Limb (tissue), 2 donors: Measurements from ENCODE around the gene LRRC8C.
"Not testable (repeated sequence)": the region's sequence is repeated elsewhere in the genome, so short reads cannot be mapped to it uniquely, and the experiment has no call there.

Experiments used
- DNase-seq, 2 donors: peaks; one replicate each; pipeline ENCODE4 v3.0.0-alpha.2; 2016; ENCODE audit errors: extremely low spot score in 2 of 2

The LRRC8C gene

DNA sequence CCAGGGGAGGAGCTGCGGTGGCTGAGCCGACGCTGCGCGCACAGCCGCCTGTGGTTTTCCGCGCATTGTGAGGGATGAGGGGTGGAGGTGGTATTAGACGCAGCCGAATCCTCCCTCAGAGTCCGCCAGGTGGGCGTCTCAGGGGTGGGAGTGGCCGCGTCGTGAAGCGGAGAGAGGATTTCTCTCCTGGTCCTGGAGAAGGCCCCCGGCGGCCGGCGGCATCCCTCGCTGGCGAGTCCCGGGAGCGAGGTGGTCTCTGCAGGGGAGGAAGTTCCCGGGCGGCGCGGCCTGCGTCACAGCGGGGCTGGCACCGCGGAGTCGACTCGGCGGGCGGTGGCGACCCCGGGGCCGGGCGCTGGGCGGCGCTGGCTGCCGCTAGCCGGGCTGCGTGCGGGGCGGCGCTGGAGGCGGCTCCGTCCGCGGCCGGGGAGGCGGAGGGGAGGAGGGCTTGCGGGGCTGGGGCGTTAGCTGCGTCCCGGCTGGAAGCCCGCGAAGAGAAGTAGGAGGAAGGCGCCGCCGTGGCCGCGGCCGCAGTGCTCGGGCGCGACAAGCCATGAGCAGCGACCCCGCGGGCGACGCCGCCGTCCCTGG is at the start of gene LRRC8C:
LRRC8C (plus strand) TSS at position 464 of the 591 bp plus-strand sequence. CDS start 53,354 bp downstream, outside the sequence.
- DNase-seq, result peak; percentile 79 to 91

DNA sequence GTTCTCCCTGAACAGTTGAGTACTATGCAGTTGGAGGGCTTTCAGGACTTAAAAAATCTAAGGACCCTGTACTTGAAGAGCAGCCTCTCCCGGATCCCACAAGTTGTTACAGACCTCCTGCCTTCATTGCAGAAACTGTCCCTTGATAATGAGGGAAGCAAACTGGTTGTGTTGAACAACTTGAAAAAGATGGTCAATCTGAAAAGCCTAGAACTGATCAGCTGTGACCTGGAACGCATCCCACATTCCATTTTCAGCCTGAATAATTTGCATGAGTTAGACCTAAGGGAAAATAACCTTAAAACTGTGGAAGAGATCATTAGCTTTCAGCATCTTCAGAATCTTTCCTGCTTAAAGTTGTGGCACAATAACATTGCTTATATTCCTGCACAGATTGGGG is 48.7 kb upstream of the LRRC8C start:
- no peak for DNase-seq

DNA sequence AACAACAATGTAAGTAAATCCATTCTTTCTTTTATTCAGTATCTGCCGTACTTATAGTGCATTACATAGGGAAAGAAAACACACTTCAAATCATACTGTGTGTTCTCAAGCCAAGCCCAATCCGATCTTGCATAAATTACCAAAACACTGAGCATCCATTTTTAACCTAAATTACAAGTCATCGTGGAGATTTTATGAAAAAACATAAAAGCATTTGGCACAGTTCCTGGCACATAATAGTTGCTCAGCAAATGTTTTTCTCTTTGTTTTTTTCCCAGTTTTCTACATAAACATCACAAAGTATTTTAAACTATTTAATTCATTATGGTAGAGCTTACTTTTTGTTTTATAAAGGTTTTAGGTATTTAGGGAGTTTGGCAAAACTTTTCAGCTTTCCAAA is 48.1 kb upstream of the LRRC8C start:
- DNase-seq, result no peak

DNA sequence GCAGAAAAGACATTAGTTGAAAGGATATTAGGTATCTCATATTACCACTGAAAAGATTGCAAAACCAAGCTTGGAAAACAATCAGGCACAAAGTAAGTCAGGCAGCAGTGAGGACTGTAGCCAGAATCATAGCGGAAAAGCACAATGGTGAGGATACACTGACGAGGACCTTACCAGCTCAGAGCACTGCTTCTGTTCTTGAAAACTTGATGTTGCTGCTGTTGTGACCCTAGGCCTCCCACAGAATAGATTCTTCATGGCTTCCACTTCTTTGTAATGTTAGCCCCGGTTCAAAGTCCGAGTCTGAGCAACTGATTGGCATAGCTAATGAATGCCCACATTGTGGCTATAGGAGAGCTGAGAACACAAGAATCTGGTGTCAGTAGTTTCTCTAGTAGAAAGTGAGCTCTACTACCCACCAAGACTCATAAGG is 45.2 kb upstream of the LRRC8C start:
- no peak for DNase-seq

DNA sequence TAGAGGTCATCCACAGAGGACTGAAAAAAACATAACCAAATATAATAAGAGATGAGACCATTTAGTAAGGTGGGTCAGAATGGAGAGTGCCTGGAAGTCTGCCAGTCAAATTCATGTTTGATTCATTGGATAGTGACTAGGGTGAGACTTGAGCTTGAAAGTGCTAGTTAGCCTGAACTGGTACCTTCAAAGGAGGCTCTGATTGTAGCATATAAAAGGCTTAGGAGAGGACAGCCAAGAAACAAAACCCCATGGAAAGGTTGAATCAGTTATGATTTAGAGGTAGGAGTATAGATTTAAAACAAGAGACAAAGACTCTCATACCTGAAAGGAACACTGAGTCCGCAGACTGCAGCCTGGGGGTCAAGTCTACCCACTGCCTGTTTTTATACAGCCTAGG is 44.4 kb upstream of the LRRC8C start:
- no peak for DNase-seq

DNA sequence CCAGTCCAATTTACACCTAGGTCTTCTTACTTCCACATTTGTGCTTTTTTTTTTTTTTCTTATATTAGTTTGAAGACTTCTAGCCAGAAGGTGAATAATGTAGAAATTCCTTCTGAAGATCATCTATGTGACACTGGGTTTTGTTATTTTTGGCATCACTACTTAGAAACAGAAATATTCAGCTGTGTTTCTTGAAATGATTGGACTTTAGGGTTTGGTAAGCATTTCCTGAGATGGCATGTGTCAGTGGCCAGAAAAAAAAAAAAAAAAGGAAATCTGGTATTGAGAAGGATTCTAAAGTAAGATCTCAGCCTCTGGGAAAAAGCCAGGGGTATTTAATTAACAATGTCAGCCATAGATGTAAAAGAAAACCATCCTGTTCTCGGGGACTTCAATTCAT is 43.4 kb upstream of the LRRC8C start:
- DNase-seq, result no peak

DNA sequence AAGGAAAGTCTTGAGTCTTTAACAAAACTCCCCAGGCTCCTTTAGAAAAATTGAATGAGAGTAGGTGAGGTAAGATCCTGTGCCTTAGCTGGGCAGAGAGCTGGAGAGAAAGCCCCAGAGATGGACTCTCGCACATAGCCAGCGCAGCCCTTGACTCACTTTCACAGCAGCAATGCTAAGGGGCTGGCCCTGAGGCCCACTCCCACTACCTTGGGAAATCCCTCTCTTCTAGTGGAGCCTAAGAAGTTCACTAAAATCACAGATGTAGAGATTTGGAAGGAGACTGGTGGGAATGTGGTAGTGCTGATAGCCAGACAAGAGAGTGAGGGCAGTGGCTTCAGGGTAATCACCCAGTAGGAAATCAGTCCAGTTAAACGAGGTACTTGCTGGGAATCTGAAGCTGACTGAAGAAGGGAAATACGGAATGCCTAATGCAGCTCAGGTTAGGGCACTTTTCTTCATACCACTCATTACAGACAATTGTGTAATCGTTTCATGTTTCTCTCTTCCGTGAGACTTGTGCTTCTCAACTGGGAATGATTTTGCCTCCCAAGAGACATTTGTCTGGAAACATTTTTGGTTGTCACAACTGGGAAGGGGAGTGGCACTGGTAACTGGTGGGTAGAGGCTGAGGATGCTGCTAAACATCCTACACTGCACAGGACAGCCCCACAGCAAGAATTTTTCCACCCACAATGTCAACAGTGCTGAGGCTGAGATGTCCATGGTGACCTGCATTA is 42.4 kb upstream of the LRRC8C start:
- DNase-seq, result no peak

DNA sequence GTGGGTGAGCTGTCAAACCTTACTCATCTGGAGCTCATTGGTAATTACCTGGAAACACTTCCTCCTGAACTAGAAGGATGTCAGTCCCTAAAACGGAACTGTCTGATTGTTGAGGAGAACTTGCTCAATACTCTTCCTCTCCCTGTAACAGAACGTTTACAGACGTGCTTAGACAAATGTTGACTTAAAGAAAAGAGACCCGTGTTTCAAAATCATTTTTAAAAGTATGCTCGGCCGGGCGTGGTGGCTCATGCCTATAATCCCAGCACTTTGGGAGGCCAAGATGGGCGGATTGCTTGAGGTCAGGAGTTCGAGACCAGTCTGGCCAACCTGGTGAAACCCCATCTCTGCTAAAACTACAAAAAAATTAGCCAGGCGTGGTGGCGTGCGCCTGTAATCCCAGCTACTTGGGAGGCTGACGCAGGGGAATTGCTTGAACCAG is 40.0 kb upstream of the LRRC8C start:
- DNase-seq, result not testable (repeated sequence)

DNA sequence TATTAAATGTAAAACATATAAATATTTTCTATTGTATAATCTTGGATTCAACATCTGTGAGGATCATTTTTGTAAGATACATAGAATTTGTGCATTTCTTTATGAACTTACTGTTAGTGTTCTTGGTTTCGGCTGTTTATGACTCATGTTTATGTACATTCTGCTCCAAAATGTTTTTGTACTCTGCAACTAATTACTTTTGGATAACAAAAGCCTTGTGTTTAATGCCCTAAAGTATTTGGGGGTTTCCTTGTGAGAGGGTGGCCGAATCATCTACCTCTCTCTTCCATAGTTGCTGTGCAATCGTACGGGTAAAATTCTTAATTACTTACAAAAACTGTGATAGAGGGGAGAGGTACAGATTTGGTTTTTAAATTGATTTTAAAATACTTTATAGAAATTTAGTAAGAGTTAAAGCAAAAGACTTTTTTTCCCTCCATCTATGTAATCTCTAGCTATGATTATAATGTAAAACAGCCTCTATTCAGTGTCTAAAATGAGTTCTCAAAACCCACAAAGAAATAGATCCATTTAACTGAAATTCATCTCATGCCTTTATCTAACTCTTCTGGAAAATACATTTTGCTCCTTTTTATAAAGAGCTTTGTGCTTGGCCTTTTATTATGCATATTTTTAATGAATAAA is 38.7 kb upstream of the LRRC8C start:
- no peak for DNase-seq

DNA sequence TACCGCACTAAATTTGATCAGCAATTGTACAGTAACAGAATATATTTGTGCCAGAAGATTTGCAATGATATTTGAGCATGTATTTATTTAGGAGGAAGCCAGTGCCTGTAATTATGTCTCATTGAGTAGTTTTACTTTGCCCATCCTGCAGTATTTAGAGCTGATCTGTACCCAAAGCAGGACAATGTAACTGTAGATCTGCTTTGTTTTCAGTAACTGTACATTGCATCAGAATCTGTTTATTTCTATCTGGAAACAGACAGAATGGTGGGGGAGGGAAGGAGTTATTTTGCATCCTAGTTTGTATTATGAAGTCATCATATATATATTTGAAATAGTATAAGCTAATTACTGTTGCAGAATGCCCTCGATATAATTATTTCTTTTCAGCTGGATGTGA is 36.2 kb upstream of the LRRC8C start:
- DNase-seq, result no peak

DNA sequence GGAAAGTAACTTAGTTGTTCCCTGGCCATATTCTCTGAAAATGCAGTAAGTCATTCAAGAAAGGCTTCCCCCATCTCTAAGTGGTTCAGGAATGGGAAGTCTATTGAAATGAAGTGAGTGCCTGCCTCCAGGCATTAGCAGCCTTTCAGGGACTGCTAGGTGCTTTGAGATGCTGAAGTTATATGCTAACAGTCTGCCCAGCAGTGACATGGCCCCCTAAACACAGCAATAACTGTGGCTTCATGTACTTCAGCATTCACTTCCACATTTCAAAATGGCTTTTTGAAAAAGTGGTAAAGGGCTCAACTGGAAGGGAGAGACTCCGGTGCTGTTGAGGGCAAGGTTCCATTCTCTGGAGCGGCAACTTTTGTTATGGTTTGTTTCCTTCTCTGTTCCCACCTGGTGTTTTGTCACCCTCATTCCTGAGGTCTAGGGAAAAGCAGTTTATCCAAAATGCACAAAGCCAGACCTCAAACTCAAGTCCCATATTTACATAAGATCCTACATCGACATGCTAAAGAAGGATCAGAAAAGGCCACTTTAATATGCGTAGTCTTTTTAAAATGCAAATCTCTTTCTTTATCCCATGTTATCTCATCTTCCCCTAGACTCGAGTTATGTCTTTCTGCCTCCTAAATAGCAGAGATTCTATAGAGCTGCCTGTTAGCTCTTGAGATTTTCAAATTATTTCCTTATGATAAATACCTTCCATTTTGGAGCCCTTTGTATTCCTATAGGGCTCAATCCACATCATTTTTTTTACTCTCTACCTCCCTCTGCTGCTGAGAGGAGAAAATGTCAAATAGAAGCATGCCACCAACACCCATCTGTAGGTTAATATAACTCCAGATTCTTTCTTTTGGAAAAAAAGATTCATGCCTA is 34.2 kb upstream of the LRRC8C start:
- peak in 1 of 2 donors; percentile 54 for DNase-seq

DNA sequence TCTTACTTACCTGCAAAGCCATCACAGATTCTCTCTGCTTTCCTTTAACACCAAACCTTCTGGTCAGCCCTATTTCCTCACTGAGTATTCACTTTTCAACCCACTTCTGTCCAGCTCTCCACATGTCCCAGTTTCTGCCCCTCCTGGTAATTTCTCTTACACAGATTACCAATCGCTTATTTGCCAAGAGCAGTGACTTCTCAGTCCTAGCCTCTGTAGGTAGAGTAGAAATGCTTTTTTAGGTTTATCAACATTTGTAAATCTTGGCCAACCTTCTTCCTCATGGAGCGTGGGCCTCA is 33.6 kb upstream of the LRRC8C start:
- DNase-seq, result no peak

DNA sequence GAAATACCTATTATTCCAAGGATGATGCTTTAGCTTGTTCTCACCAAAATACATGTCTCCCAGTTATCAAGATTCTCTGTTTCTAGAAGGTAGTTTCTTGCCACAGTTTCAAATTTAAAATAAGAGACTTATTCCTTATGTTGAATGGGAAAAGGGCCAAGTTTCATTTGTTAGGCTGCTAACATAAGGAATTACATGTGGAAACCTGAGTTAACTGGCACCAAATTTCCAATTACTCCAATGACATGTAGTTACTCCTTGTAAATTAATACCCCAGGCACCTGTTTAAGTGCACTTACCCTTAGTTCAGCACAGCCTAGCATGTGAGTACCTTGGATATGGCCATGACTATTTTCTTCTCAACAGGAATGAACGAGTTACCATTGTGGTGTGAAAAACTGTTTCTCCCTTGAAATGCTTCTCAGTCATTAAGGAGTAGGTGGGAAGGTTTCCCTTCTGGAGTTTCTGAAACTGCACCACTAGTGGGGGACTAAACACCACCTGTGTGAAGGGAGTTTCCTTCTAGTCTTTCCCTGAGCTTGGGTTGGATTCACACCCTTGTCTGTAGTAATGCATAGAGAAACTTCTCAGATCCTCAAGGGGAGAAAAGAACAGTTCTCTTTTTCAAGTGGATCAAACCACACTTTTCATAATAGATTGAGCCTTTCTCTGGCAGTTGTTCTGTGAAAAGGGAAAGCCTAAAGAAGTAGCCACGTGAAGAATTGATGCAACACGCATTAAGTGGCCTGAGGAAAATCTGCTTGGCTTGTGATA is 32.3 kb upstream of the LRRC8C start:
- DNase-seq, result no peak

DNA sequence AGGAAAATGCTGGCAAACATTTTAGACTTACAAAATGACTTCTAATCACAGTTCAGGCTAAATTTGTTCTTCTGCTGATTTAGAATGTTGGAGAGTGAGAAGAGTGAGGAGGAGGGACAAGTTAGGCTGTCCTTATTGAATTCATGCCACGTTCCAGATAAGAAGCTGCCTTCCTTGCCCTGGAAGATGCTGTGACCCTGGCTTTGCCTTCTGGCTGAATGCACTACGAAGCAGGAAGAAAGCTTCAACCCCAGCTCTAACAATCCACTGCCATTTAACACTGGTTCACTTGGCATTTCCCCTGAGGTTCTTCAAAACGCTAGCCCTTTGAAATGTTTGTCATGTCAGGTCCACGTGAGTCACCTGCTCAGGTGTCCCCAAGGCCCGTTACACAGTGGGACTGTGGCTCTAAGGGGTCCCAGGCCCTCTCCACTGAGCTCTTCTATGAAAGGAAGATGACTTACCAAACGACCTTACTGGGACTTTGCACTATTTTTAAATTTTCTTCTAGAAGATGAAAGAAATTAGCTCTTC is 30.0 kb upstream of the LRRC8C start:
- DNase-seq, result no peak

DNA sequence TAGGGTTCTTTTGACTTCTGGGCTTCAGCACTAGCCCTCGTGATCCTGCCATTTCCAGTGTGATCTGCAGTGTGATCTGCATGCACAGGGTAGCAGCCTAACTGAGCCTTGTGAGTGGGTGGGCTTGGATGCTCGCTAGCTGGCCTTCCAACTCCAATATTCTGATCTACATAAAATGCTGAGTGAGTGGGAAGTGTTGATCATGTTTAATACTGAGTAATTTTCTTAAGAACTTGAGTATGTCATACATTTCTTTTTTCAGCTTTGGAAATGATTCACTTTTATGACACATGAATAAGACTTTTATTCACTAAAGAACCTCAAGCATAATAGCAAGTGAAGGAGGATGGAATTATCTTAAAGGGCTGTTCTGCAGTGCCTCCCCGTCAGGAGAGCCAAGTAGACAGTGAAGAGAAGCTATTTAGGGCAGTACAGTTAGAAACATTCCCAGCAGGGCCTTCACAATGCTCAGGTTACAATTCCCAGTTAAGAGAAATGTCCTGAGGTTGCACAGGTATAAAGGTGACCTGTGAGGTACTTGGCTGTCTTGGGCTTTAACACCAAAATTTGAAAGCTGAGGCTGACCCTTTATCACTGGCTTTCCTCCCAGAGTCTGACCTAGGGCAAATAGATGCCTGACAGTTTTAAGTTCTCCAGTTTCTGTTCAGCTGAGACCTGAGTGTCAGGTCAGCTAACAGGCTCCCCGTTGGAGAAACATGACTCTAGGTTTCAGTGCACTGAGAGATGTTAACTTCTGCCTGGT is 29.1 kb upstream of the LRRC8C start:
- DNase-seq, result no peak

DNA sequence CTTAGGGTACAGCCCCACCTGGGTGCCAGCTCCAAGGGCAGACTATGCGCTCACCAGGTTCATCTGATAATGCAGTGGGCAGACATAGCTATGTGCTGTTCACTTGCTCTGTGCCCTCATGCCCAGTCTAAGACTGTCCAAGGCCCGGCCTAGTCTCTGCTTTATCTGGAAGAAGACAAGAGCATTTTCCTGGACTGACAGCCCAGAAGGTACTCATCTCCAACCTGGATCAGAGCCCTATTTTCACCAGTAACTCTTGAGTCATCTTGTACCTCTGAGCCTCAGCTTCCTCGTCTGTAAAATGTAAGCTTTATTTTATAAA is 28.5 kb upstream of the LRRC8C start:
- DNase-seq, result no peak

DNA sequence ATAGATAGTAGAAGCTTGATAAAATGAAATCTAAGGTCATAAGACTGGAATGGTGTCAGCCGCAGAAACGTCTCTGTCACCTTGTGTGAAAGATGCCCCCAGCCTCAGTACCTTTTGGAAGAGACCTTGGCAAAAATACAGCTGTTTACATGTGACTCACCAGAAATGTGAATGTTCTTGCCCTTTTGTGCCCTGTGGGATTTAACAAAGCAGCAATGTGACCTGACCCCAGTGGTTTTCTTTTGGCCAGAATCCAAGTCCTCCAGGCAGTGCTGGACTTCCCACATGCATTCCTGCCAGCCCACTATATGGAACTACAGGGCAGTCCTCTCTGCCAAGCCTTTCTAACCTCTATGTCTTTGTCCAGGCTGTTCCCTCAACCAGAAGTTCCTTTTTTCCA is 27.2 kb upstream of the LRRC8C start:
- DNase-seq, result no peak

DNA sequence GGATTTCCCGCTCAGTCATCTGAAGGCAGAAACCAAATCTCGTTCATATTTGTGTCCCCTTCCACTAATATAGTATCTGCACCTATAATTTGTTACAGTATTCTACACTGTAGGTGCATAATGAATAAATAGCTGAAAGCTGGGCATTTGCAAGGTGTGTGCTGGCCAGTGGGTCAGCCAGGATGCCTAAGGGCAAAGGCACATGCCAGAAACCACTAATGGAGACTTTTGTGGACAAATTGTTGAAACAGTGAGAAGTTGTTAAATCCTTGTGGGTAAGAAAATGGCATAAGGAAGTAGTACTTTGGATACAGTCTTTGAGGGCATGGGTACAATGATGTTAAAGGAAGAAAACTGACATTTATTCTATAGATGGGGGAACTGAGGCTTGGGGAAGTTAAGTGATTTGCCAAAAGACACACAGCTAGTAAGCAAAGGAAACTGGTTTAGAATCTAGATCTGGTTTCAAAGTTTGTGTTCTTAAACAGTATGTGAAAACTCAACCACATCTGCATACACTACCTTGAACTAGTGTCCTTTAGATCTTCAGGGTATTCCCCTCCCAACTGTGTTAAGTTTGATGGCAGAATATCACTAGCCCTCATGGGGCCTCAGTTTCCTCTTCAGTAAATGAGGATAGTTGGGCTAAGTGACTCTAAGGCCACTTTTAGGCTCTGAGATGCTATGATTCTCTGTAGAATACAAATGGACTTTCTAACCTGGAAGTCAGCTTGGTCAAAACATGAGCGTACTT is 26.5 kb upstream of the LRRC8C start:
- no peak for DNase-seq

DNA sequence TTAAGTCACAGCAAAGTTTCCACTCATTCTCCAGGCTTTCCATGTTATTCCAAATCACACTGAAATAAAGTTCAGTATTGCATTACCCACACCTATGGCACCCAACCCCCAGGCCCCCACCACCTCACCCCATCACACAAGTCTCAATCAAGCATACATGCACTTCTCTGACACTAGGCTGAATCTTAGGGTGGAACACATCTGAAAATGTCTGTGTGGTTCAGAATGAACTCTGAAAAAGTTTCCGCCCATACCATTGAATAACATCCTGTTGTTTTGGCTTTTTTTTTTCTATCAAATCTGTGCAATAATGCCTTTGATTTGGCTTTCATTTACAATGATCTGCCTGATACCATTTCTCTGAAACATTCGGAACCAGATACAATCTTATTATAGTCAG is 25.8 kb upstream of the LRRC8C start:
- DNase-seq, result no peak
